ENCODE measurements around the gene HELQ. TPM values are rescaled to one million over a fixed set of nuclear protein-coding genes. Genes with fewer than 3 reads are reported as not detected.
A peak's percentile ranks its signal among the peaks of the same experiment; 100 is the strongest.

Gene HELQ
- total and polyA plus RNA-seq, 9 of the 15 experiments (the other 6 are each of a cell fraction or from before 2014, with no cell fraction given), result 3.5 to 15.2 (median 11.9) TPM

- peaks cover 0 to 11% of the 10 kb centered on the region in 2 experiments; a peak in 2 of 5 replicates for H3K4me1 ChIP-seq (replicated peaks in 1 of 2; ENCODE audit: control insufficient read depth in 2 of 2, insufficient read depth in 2 of 2, low read length in 2 of 2)
- no peaks in the 10 kb centered on the region for H3K9me3 ChIP-seq (replicated peaks; ENCODE audit: control insufficient read depth, insufficient read depth, low read depth, low read length)
- POLR2A ChIA-PET, result no interaction called here
- DNase-seq (ENCODE audit: extremely low read depth in 1 of 4, low spot score in 3 of 4) (peak in 1 of 4 experiments; percentile 44), ATAC-seq (peak; percentile 31; the same call in 1 of the 3 replicates), FAIRE-seq (no peak)
- in situ Hi-C loops (cut with MboI), result no loop called here
- peaks cover 0 to 10% of the 10 kb centered on the region in 2 experiments; a peak in 4 of 5 replicates for H3K27me3 ChIP-seq (ENCODE audit: control insufficient read depth in 2 of 2, insufficient read depth in 2 of 2, low read length in 2 of 2)
- no peaks in the 10 kb centered on the region for H3K79me2 ChIP-seq (ENCODE audit: control insufficient read depth, insufficient read depth, low read length)
- no peak overlapping the region for H3K9ac ChIP-seq (ENCODE audit: insufficient read depth in 1 of 2, low read depth in 2 of 2, low read length in 2 of 2)
- H3K9me1 ChIP-seq (ENCODE audit: control insufficient read depth, insufficient read depth, low read length), result no peaks in the 10 kb centered on the region
- CTCF ChIA-PET (ENCODE audit: low intra/inter-chr PET ratio), result no interaction called here
- intact Hi-C loops (cut with micrococcal nuclease), result loop anchor here (2.0 to 5.0 kb wide), 3 partner anchors 93 to 279 kb away; partner anchors contain the start of gene HELQ
- H2AFZ ChIP-seq (ENCODE audit: low read depth, low read length), result peak overlapping the region; percentile 60; the same call in 1 of the 2 replicates
- 43% methylated on average over 7 of the region's 7 CpGs for WGBS (ENCODE audit: insufficient coverage, low coverage, missing lambda C conversion rate)
- H3K36me3 ChIP-seq (ENCODE audit: control insufficient read depth, insufficient read depth, low read length), result no peaks in the 10 kb centered on the region
- BruUV-seq (replicated peaks), result no TSS peak
- no peaks in the 10 kb centered on the region for H4K20me1 ChIP-seq (replicated peaks; ENCODE audit: control insufficient read depth, insufficient read depth, low read length)
- no peak overlapping the region for H3K27ac ChIP-seq (ENCODE audit: extremely low read depth, low read depth, low read length)
- no peak overlapping the region for H3K4me3 ChIP-seq
- no peak overlapping the region for H3K4me2 ChIP-seq (ENCODE audit: insufficient read depth, low read length)
- TF ChIP-seq EGR1 (conservative IDR thresholded peaks at IDR 0.05), result no peak
- peak; percentile 92 for TF ChIP-seq ZBTB17 (CRISPR knock-in tag; IDR thresholded peaks at IDR 0.05)
- peak; percentile 44; the same call in 1 of the 2 replicates for TF ChIP-seq USF1 (CRISPR knock-in tag; IDR thresholded peaks at IDR 0.05)
- peak; percentile 54 for TF ChIP-seq TCF3 (CRISPR knock-in tag; IDR thresholded peaks at IDR 0.05)
- 0 out of 2 replicates have a peak, but pooled peaks have one; percentile 41 for TF ChIP-seq MEF2D (tag; conservative IDR thresholded peaks at IDR 0.05; ENCODE audit: low read depth)
- no peak for TF ChIP-seq ZFP1 (CRISPR knock-in tag; IDR thresholded peaks at IDR 0.05)
- TF ChIP-seq ZNF592 (IDR thresholded peaks at IDR 0.05), result no peak
- no peak for TF ChIP-seq ZNF76 (CRISPR knock-in tag; IDR thresholded peaks at IDR 0.05; ENCODE audit: borderline replicate concordance)
Measured at GRCh38 chr4:83361416-83362103, 94.1 kb downstream of the HELQ start.

All from K562 (cell line).